ENCODE results near the gene SLC3A2. TPM values are rescaled to one million over a fixed set of nuclear protein-coding genes. Genes with fewer than 3 reads are reported as not detected.
"Not testable (repeated sequence)": the region's sequence is repeated elsewhere in the genome, so short reads cannot be mapped to it uniquely, and the experiment has no call there.

The SLC3A2 gene
- total RNA-seq, 1 donor from 2014 or later = 399 TPM

DNA sequence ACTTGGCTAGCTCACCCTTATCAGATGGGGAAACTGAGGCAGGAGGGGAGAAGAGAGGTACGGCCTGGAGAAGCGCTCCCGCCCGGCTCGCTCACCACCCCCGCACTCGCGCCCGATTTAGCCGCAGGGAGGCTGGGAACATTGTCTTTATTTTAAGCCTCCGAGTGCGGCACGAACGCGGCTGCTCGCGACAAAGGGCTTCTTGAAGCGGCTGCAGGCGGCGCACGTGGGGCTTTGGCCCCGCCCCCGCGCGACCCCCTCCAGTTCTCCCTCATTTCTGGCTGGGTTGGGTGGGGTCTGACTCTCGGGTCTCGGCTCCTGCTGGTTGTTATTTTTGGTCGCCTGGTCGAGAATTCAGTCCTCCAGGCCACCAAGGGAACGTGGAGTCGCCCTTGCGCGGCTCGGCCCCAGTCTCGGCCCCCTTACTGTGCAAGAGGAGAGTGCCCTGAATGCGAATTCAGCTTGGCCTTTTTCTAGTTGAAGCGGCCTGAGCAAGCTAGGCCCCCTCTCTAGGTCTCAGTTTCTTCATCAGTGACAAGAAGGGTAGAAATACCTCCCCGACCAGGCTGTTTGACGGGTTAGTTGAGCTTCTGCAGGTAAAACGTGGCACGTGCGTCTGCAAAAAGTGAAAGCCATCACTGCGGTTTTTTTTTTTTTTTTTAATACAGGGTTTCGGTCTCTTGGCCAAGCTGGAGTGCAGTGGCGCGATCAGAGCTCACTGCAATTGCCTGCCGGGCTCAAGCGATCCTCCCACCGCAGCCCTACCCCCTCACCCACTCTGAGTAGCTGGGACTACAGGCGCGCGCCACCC is 43.1 kb downstream of the SLC3A2 start:
- Mint-ChIP-seq H3K9me3 (no peaks in the 10 kb centered on the region), H3K36me3 (ENCODE audit: low read depth) (peaks cover 2% of the 10 kb centered on the region), H3K27ac (no peak overlapping the region), H3K4me1 (ENCODE audit: low read depth) (peaks cover 24% of the 10 kb centered on the region), H3K4me3 (peak overlapping the region; percentile 30), H3K27me3 (ENCODE audit: insufficient read depth) (peaks cover 70% of the 10 kb centered on the region)
- intact Hi-C loops (cut with micrococcal nuclease) = no loop called here
- no peak for DNase-seq (ENCODE audit: low spot score)

DNA sequence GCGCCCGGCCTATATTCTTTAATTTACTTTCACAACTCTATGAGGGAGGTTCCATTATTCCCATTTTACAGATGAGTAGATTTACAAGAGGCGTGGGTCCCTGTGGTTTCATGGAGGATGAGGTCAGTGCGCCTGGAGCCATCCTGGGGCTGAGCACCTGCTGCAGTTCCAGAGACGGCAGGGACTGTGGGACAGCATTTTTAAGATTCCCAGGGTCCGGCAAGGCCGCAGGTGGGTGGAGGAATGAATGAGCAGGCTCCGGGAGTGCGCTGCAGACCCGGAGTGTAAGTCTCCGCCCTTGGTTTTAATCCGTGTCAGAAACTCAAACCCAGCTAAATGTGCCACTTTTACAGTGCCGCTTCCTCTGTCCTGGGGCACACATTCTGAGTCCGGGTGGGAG is 44.6 kb downstream of the SLC3A2 start:
- Mint-ChIP-seq H3K36me3 (ENCODE audit: low read depth) (peaks cover 2% of the 10 kb centered on the region), H3K9me3 (no peaks in the 10 kb centered on the region), H3K27ac (no peak overlapping the region), H3K27me3 (ENCODE audit: insufficient read depth) (peaks cover 75% of the 10 kb centered on the region), H3K4me1 (ENCODE audit: low read depth) (peaks cover 24% of the 10 kb centered on the region), H3K4me3 (no peak overlapping the region)
- no peak for DNase-seq (ENCODE audit: low spot score)
- intact Hi-C loops (cut with micrococcal nuclease) = no loop called here

DNA sequence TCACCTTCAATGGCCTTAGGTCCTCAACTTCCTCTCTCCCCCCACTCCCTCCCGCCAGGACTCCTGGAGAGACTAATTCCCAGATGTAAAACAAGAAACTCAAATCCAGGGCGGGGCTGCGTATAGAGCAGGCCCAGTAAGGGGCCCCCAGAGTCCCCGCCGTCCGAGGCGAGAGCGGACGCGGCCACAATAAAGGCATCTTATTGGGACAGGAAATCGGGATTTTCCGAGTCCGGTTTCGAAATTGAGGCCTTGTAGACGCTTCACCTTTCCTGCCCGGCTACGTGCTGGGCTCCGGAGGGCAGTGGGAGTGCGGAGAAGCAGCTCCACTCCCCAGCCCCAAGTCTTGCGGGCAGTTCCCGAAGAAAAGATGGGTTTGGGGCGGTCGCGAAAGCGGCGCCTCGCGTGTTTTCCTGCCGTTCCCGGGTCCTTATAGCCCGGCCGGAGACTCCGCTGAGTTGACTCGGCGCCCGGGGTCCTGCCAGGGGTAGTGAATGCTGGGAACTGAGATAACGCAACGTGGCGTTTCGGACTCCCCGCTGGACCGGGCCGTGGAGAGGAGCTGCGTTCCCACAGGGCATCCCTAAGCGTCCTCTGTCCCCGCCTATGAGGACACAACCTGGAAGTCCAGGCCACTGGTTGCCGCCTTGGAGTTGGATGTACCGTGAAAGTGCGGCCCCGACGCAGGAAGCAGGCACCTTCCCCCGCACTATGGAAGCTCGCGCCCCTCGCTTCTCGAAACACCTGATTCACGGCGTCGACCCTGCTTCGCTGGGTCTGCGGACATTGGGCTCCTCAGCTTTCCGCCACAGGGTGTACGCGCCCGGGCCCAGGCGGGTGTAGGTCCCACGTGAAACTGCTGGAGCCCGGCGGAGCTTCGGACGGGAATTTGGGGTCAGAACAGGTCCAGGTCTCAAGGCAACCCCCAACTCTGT is 45.3 kb downstream of the SLC3A2 start:
- H3K36me3 Mint-ChIP-seq (ENCODE audit: low read depth) = peaks cover 2% of the 10 kb centered on the region
- peaks cover 24% of the 10 kb centered on the region for H3K4me1 Mint-ChIP-seq (ENCODE audit: low read depth)
- H3K4me3 Mint-ChIP-seq = no peak overlapping the region
- peaks cover 80% of the 10 kb centered on the region for H3K27me3 Mint-ChIP-seq (ENCODE audit: insufficient read depth)
- H3K9me3 Mint-ChIP-seq = no peaks in the 10 kb centered on the region
- intact Hi-C loops (cut with micrococcal nuclease) = no loop called here
- no peak overlapping the region for H3K27ac Mint-ChIP-seq
- no peak for DNase-seq (ENCODE audit: low spot score)

DNA sequence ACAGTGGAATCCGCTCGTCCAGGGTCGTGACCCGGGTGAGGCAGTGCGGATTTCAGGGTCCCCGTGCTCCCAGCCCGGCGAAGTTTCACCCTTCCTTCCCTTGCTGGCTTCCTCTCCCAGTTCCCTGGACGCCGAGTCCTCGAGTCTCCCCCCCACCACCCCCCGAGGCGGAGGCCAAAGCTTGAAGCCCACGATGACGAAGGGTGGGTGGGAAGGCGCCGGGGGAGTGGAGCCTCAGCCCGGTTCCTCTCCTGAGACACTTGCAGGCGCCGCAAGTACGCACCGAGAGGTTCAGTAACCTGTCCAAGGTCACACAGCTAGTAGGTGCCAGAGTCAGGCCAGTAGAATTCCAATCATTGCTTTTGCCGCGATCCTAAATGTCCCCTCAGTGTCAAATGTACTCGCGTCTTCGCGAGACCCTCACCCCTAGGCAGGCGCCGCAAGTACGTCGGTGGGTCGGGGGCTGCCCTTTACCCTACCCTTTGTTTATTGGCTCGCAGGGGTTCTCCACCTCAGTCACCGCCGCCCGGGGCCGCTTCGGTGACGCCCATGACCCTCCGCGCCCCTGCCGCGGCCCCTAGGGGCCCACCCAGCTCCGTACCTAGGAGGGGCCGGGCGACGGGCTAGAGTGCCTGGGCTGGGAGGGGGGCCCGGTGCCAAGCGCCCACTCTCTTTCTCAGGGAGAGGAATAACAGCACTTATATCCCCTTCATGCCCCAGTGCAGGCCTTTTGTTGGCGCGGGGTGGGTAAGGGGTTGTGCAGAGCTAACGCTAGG is 46.2 kb downstream of the SLC3A2 start:
- Mint-ChIP-seq H3K27me3 (ENCODE audit: insufficient read depth) (peaks cover 74% of the 10 kb centered on the region), H3K36me3 (ENCODE audit: low read depth) (peaks cover 2% of the 10 kb centered on the region), H3K4me1 (ENCODE audit: low read depth) (peaks cover 24% of the 10 kb centered on the region), H3K27ac (no peak overlapping the region), H3K4me3 (no peak overlapping the region), H3K9me3 (no peaks in the 10 kb centered on the region)
- DNase-seq (ENCODE audit: low spot score) = no peak
- intact Hi-C loops (cut with micrococcal nuclease) = no loop called here

DNA sequence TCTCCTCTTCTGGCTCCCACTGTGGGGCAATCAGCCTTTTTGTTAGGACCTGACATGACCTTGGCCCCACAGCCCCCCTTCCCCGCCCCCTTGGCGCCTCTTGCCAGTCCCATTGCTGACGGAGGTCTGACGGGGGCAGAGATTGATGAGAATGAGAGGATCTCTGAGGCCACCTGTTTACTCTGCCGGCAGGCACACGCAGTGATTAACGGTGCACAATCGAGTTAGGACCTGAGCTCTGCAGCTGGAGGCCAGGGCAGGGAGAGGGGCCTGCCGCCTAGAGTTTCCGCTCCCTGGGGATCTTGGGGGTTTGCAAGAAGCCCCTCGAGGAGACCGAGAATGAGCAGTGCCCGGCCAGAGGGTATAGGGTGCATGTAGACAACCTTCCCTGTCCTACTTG is 47.3 kb downstream of the SLC3A2 start:
- Mint-ChIP-seq H3K27me3 (ENCODE audit: insufficient read depth) (peaks cover 63% of the 10 kb centered on the region), H3K9me3 (no peaks in the 10 kb centered on the region), H3K36me3 (ENCODE audit: low read depth) (peaks cover 2% of the 10 kb centered on the region), H3K4me3 (no peak overlapping the region), H3K27ac (no peak overlapping the region), H3K4me1 (ENCODE audit: low read depth) (peaks cover 19% of the 10 kb centered on the region)
- intact Hi-C loops (cut with micrococcal nuclease) = no loop called here
- DNase-seq (ENCODE audit: low spot score) = no peak

DNA sequence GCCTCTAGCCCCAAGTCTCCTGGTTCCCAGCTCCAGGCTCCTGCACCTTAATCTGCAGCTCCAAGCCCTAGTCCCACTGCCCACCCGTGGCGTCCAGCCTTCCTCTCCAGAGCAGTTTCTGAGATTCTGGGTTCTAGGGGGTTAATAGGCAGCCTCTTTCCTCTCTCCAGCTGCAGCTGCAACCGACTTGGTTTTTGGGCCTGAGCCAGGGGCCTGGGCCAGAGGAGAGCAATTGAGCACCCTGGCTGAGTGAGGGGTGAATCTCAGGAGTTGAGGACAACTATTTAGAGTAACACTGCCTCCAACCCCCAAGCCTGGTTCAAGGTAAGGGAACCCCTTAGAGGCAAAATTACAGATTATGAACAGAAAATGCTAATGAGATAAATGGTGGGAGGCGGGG is 49.5 kb downstream of the SLC3A2 start:
- Mint-ChIP-seq H3K4me3 (no peak overlapping the region), H3K4me1 (ENCODE audit: low read depth) (peaks cover 11% of the 10 kb centered on the region), H3K27me3 (ENCODE audit: insufficient read depth) (peaks cover 45% of the 10 kb centered on the region), H3K36me3 (ENCODE audit: low read depth) (no peaks in the 10 kb centered on the region), H3K9me3 (no peaks in the 10 kb centered on the region), H3K27ac (no peak overlapping the region)
- intact Hi-C loops (cut with micrococcal nuclease) = no loop called here
- no peak for DNase-seq (ENCODE audit: low spot score)

DNA sequence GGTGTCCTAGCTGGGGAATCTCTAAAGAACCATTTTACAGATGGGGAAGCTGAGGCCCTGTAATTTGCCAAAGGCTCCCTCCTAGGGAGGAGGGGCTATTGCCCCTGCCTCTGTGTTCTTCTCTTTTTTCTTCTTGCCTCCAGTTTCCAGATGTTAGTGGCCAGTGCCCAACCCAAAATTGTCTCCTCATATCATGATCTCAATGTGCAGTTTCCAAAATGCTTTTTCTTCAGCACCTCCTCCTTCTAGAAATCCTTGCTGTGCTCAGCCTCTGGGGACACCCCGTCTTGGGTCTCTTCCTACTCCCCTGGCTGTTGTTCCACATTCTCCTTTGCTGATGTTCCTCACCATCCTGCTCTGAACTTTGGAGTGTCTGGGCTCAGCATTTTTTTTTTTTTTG is 50.0 kb downstream of the SLC3A2 start:
- Mint-ChIP-seq H3K36me3 (ENCODE audit: low read depth) (no peaks in the 10 kb centered on the region), H3K27ac (no peak overlapping the region), H3K27me3 (ENCODE audit: insufficient read depth) (peaks cover 40% of the 10 kb centered on the region), H3K4me3 (no peak overlapping the region), H3K9me3 (no peaks in the 10 kb centered on the region), H3K4me1 (ENCODE audit: low read depth) (peaks cover 6% of the 10 kb centered on the region)
- intact Hi-C loops (cut with micrococcal nuclease) = no loop called here
- DNase-seq (ENCODE audit: low spot score) = no peak

DNA sequence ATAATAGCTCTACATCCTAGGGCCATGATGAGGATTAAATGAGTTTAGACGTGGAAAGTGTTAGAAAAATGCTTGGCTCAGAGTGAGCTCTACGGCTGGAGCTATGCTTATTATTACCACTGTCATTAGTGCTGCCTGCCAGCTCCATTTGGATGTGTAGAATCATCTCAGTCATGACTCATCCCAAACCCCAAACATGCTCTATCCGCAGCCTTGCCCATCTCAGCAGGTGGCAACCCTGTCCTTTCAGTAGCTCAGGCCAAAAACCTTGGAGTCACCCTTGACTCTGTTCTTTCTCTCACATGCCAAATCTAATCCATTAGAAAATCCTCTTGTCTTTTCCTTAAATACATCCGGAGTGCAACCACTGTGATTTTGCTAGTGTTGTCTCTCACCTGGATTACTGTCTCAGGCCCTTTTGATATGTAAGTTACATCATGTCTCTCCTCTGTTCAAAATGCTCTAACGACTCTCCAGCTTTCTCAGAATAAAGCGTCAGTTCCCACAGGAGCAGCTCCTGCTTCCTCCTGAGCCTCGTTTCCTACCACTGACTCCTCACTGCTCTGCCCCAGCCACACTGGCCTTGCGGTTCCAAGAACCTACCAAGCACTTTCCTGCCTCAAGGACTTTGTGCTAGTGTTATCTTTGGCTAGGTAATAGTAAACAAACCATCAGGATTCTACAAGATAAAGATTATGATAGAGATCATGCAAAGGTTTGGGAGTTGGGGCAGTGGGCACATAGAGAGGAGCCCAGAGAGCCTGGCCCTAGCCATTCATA is 51.0 kb downstream of the SLC3A2 start:
- Mint-ChIP-seq H3K27me3 (ENCODE audit: insufficient read depth) (peaks cover 31% of the 10 kb centered on the region), H3K9me3 (no peaks in the 10 kb centered on the region)

DNA sequence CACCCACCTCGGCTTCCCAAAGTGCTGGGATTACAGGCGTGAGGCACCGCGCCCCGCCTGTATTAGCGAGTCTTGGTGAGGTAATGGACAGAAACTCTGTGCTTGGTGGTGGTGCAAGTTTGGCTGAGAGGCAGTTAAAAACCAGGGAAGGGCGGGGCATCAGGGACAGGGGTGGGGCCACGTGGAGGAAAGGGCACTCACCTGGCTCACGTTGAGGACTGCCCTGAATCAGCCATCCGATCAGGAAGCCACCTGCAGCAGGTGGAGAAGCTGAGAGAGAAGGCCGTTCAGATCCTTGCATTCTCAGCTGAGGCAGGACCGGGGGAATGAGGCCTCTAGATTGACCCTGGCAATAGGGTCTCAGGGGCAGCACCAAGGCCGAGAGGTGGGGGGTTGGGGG is 52.6 kb downstream of the SLC3A2 start:
- H3K4me1 Mint-ChIP-seq (ENCODE audit: low read depth) = no peaks in the 10 kb centered on the region
- H3K27me3 Mint-ChIP-seq (ENCODE audit: insufficient read depth) = peaks cover 17% of the 10 kb centered on the region
- H3K4me3 Mint-ChIP-seq = no peak overlapping the region
- H3K27ac Mint-ChIP-seq = no peak overlapping the region
- H3K36me3 Mint-ChIP-seq (ENCODE audit: low read depth) = peaks cover 2% of the 10 kb centered on the region
- intact Hi-C loops (cut with micrococcal nuclease) = no loop called here
- no peak for DNase-seq (ENCODE audit: low spot score)
- peaks cover 9% of the 10 kb centered on the region for H3K9me3 Mint-ChIP-seq

More for the DNA sequence above, 51.0 kb downstream of the SLC3A2 start:
- Mint-ChIP-seq H3K4me1 (ENCODE audit: low read depth) (peaks cover 4% of the 10 kb centered on the region), H3K36me3 (ENCODE audit: low read depth) (no peaks in the 10 kb centered on the region), H3K4me3 (no peak overlapping the region), H3K27ac (no peak overlapping the region)
- DNase-seq (ENCODE audit: low spot score) = no peak
- intact Hi-C loops (cut with micrococcal nuclease) = no loop called here

DNA sequence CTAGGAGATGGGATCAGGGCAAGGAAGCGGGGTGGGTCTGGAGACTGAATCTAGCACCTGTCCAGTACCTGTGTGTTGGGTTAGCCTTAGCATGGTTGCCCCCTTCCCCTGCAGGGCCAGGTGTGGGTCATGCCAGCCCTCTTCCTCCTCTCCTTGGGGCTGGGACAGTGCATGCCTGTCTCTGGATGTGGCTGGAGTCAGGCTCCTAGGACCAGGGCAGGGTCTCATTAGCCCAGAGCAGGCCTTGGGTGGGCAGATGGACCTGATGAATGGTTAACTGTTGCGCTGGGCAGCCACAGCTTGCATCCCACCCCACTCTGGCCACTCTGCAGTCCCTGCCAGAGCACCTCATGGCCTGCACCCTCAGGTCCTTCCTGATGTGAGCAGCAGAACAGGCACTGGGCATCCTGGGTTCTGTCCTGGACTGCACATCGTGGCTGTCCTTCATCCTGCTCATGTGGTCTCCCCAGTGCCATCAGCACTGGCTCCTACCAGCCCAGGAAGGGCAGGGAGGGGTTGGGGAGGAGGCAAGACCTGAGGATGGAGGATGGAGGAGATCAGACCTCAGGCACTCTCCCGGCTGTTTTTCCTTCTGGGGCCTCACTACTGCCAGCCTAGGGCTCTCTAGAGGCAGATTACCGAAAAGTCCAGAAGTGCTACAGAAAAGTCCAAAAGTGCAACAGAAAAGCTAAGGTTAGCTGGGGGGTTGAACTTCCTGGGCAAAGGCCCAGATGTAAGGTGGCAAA is 53.2 kb downstream of the SLC3A2 start:
- Mint-ChIP-seq H3K9me3 (peaks cover 9% of the 10 kb centered on the region), H3K27me3 (ENCODE audit: insufficient read depth) (peaks cover 15% of the 10 kb centered on the region), H3K36me3 (ENCODE audit: low read depth) (peaks cover 2% of the 10 kb centered on the region), H3K27ac (no peak overlapping the region), H3K4me3 (no peak overlapping the region), H3K4me1 (ENCODE audit: low read depth) (no peaks in the 10 kb centered on the region)
- intact Hi-C loops (cut with micrococcal nuclease) = no loop called here
- DNase-seq (ENCODE audit: low spot score) = no peak

DNA sequence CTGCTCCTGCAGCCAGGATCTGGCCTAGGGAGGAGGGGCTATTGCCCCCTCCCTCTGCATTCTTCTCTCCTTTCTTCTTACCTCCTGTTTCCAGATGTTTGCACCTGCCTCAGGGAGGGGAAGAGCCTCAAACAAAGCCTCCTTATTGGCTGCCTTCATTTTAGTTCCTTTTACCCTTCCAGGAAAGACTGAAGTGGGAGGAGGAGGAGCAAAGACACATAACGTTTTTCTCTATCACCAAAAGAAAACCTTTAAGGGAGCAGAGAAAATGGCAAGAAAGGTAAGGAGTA is 53.7 kb downstream of the SLC3A2 start:
- Mint-ChIP-seq H3K27ac (no peak overlapping the region), H3K4me3 (no peak overlapping the region), H3K36me3 (ENCODE audit: low read depth) (peaks cover 2% of the 10 kb centered on the region), H3K4me1 (ENCODE audit: low read depth) (no peaks in the 10 kb centered on the region), H3K27me3 (ENCODE audit: insufficient read depth) (peaks cover 12% of the 10 kb centered on the region), H3K9me3 (peaks cover 9% of the 10 kb centered on the region)
- intact Hi-C loops (cut with micrococcal nuclease) = no loop called here
- DNase-seq (ENCODE audit: low spot score) = no peak

DNA sequence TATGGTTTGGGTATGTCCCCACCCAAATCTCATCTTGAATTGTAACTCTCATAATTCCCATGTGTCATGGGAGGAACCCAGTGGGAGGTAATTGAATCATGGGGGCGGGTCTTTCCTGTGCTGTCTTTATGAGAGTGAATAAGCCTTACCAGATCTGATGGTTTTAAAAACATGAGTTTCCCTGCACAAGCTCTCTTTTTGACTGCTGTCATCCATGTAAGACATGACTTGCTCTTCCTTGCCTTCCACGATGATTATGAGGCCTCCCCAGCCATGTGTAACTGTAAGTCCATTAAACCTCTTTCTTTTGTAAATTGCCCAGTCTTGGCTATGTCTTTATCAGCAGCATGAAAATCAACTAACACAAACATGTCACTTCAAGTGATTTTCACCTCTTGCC is 56.8 kb downstream of the SLC3A2 start:
- H3K9me3 Mint-ChIP-seq; H3K36me3 Mint-ChIP-seq (ENCODE audit: low read depth); H3K4me3 Mint-ChIP-seq; H3K4me1 Mint-ChIP-seq (ENCODE audit: low read depth); intact Hi-C loops (cut with micrococcal nuclease); H3K27me3 Mint-ChIP-seq (ENCODE audit: insufficient read depth); H3K27ac Mint-ChIP-seq; DNase-seq (ENCODE audit: low spot score): not testable (repeated sequence)
